DMS79 (cell line): ENCODE data around the gene FKBP3.
"Not testable (repeated sequence)": the region's sequence is repeated elsewhere in the genome, so short reads cannot be mapped to it uniquely, and the experiment has no call there.

Experiments used
- DNase-seq: peaks from one replicate; lab custom pipeline; 2025; lab: John Stamatoyannopoulos, UW

Gene FKBP3

GRCh38 chr14:45112896-45113781 is 21.1 kb downstream of the FKBP3 start:
- DNase-seq = no peak

- no peak for DNase-seq
Measured at GRCh38 chr14:45104561-45104960, 29.7 kb downstream of the FKBP3 start.

- DNase-seq = no peak
Measured at GRCh38 chr14:45103806-45104205, 30.5 kb downstream of the FKBP3 start.

GRCh38 chr14:45096218-45096617 is 38.1 kb downstream of the FKBP3 start:
- no peak for DNase-seq

GRCh38 chr14:45095143-45095542 is 39.1 kb downstream of the FKBP3 start:
- DNase-seq = no peak

GRCh38 chr14:45094275-45094674 is 40.0 kb downstream of the FKBP3 start:
- no peak for DNase-seq

GRCh38 chr14:45091710-45092109 is 42.6 kb downstream of the FKBP3 start:
- DNase-seq = no peak

- DNase-seq = no peak
Measured at GRCh38 chr14:45089813-45090212, 44.5 kb downstream of the FKBP3 start.

- DNase-seq = no peak
Measured at GRCh38 chr14:45084946-45085346, 49.3 kb downstream of the FKBP3 start.

GRCh38 chr14:45083976-45084722 is 50.1 kb downstream of the FKBP3 start, which contains the start of gene PRPF39:
Gene PRPF39, plus strand, starts transcription at chr14:45084116. Its CDS starts 11,124 bp downstream, at chr14:45095240.
- peak; percentile 98 for DNase-seq

- no peak for DNase-seq
Measured at GRCh38 chr14:45083617-45083975, 50.7 kb downstream of the FKBP3 start.

- DNase-seq = no peak
Measured at GRCh38 chr14:45082420-45082819, 51.9 kb downstream of the FKBP3 start.

GRCh38 chr14:45081096-45081495 is 53.2 kb downstream of the FKBP3 start:
- DNase-seq = not testable (repeated sequence)

GRCh38 chr14:45080416-45080968 is 53.8 kb downstream of the FKBP3 start:
- DNase-seq = not testable (repeated sequence)

GRCh38 chr14:45078323-45078722 is 56.0 kb downstream of the FKBP3 start:
- DNase-seq = no peak

GRCh38 chr14:45073231-45073879 is 60.9 kb downstream of the FKBP3 start:
- no peak for DNase-seq

GRCh38 chr14:45072126-45072525 is 62.2 kb downstream of the FKBP3 start:
- no peak for DNase-seq

GRCh38 chr14:45070215-45070614 is 64.1 kb downstream of the FKBP3 start:
- DNase-seq = no peak

- DNase-seq = no peak
Measured at GRCh38 chr14:45068396-45068795, 65.9 kb downstream of the FKBP3 start.

- DNase-seq = no peak
Measured at GRCh38 chr14:45066667-45067066, 67.6 kb downstream of the FKBP3 start.

- no peak for DNase-seq
Measured at GRCh38 chr14:45065956-45066355, 68.3 kb downstream of the FKBP3 start.
